HG02884 (cell line): ENCODE results near the gene GBX2.

Experiments
- ATAC-seq: cut with Tn5 transposase; IDR thresholded peaks from one replicate; pipeline ENCODE4 v1.9.1; 2021; ENCODE audit warnings: mild to moderate bottlenecking, moderate library complexity; ENCODE audit not compliant: unreplicated experiment

Gene GBX2

GRCh38 chr2:236168110-236169080 is at the start of gene GBX2:
TSS of gene GBX2 (minus strand) at chr2:236168386. CDS start at chr2:236167971, 415 bp downstream.
- ATAC-seq = no peak

GRCh38 chr2:236217926-236218325 is 49.7 kb upstream of the GBX2 start:
- ATAC-seq = no peak

GRCh38 chr2:236216711-236217110 is 48.5 kb upstream of the GBX2 start:
- no peak for ATAC-seq

- no peak for ATAC-seq
These were observed 47.7 kb upstream of the GBX2 start for GRCh38 chr2:236215761-236216333.

- ATAC-seq = no peak
These were observed 47.0 kb upstream of the GBX2 start for GRCh38 chr2:236215196-236215595.

- no peak for ATAC-seq
These were observed 46.3 kb upstream of the GBX2 start for GRCh38 chr2:236214376-236214995.

GRCh38 chr2:236211296-236211695 is 43.1 kb upstream of the GBX2 start:
- ATAC-seq = no peak

GRCh38 chr2:236210536-236210935 is 42.4 kb upstream of the GBX2 start:
- no peak for ATAC-seq

- no peak for ATAC-seq
These were observed 41.8 kb upstream of the GBX2 start for GRCh38 chr2:236209996-236210395.

- no peak for ATAC-seq
These were observed 41.3 kb upstream of the GBX2 start for GRCh38 chr2:236209535-236209934.

GRCh38 chr2:236208019-236208926 is 40.1 kb upstream of the GBX2 start:
- ATAC-seq = no peak

GRCh38 chr2:236207472-236207871 is 39.3 kb upstream of the GBX2 start:
- no peak for ATAC-seq

- ATAC-seq = no peak
These were observed 37.9 kb upstream of the GBX2 start for GRCh38 chr2:236205867-236206645.

GRCh38 chr2:236204953-236205352 is 36.8 kb upstream of the GBX2 start:
- no peak for ATAC-seq

- ATAC-seq = no peak
These were observed 32.2 kb upstream of the GBX2 start for GRCh38 chr2:236200378-236200777.

- no peak for ATAC-seq
These were observed 28.2 kb upstream of the GBX2 start for GRCh38 chr2:236196366-236196765.

GRCh38 chr2:236195726-236196125 is 27.5 kb upstream of the GBX2 start:
- no peak for ATAC-seq

- no peak for ATAC-seq
These were observed 26.6 kb upstream of the GBX2 start for GRCh38 chr2:236194786-236195185.

GRCh38 chr2:236193026-236193425 is 24.8 kb upstream of the GBX2 start:
- no peak for ATAC-seq

- no peak for ATAC-seq
These were observed 22.5 kb upstream of the GBX2 start for GRCh38 chr2:236190674-236191073.
